K562 (cell line): Measurements from ENCODE around the gene POU3F1. TPM values are rescaled to one million over a fixed set of nuclear protein-coding genes. Genes with fewer than 3 reads are reported as not detected.

ENCODE experiments used
- ATAC-seq: fragments of 200-7000 bp; cut with Tn5 transposase; 3 replicates; pipeline ENCODE4 v1.9.1; 2020; ENCODE audit warnings: moderate library complexity
- BruUV-seq: library from RNA; stranded (reverse); fragments of 400-500 nt; replicated peaks from 2 replicates; lab custom pipeline; 2021; lab: Mats Ljungman, UMichigan
- CTCF ChIA-PET: fragments of 300-600 bp; formaldehyde crosslinking; extraction: SDS; loops from one replicate; lab custom pipeline; 2021; ENCODE audit warnings: low intra/inter-chr PET ratio; lab: Yijun Ruan, JAX
- POLR2A ChIA-PET: fragments of 300-600, 350-650 bp; sonication (Branson Sonifier 250); formaldehyde crosslinking; extraction: SDS; loops from one replicate; lab custom pipeline; 2021; ENCODE audit warnings: antibody characterized with exemption, inconsistent platforms; lab: Yijun Ruan, JAX
- DNase-seq, 4 experiments: peaks; one replicate each; pipeline versions ENCODE4 v3.0.0 to v3.0.0-alpha.2; 2011 to 2018; ENCODE audit warnings: low spot score in 3 of 4, mixed read lengths in 3 of 4; ENCODE audit errors: extremely low read depth in 1 of 4
- FAIRE-seq: peaks from 2 replicates; lab custom pipeline; 2011; peaks lifted over from hg19 to GRCh38; lab: Jason Lieb, UNC
- H2AFZ ChIP-seq: 2 replicates; pipeline ENCODE4 v1.6.0; 2011; ENCODE audit warnings: low read depth, low read length, control low read depth, inconsistent platforms
- H3K27ac ChIP-seq: fragments of 200-600 bp; 3 replicates; pipeline ENCODE4 v1.8.0; 2011; ENCODE audit warnings: low read depth, mild to moderate bottlenecking, control low read depth, inconsistent platforms, low read length, moderate library complexity, mixed read lengths; ENCODE audit errors: extremely low read depth
- H3K27me3 ChIP-seq, 2 experiments: fragments of 300-600 bp in 1 of 2; 2 replicates in 1 of 2; 3 replicates in 1 of 2; pipeline versions ENCODE4 v1.6.0 to v1.8.0; 2011; ENCODE audit warnings: inconsistent platforms in 2 of 2, low read length in 2 of 2, mild to moderate bottlenecking in 1 of 2, mixed read lengths in 1 of 2, moderate library complexity in 1 of 2; ENCODE audit not compliant: control insufficient read depth in 2 of 2, insufficient read depth in 2 of 2
- H3K36me3 ChIP-seq: fragments of 300-600 bp; 3 replicates; pipeline ENCODE4 v1.8.0; 2011; ENCODE audit warnings: mild to moderate bottlenecking, low read length, inconsistent platforms; ENCODE audit not compliant: control insufficient read depth, insufficient read depth
- H3K4me1 ChIP-seq, 2 experiments: fragments of 200-600 bp in 1 of 2; replicated peaks in 1 of 2; 2 replicates in 1 of 2; 3 replicates in 1 of 2; pipeline versions ENCODE4 v1.5.1 to v1.8.0; 2011; ENCODE audit warnings: inconsistent platforms in 2 of 2, low read length in 2 of 2, mild to moderate bottlenecking in 1 of 2, mixed read lengths in 1 of 2, moderate library complexity in 1 of 2; ENCODE audit not compliant: control insufficient read depth in 2 of 2, insufficient read depth in 2 of 2
- H3K4me2 ChIP-seq: 2 replicates; pipeline ENCODE4 v1.6.1; 2011; ENCODE audit warnings: low read length, control low read depth, inconsistent platforms, mixed read lengths; ENCODE audit not compliant: insufficient read depth
- H3K4me3 ChIP-seq: fragments of 200-600 bp; sonication (generic), shearing (Covaris generic); 2 replicates; pipeline ENCODE4 v1.5.1; 2016; ENCODE audit warnings: control low read depth, inconsistent platforms
- H3K79me2 ChIP-seq: fragments of 200-600 bp; 3 replicates; pipeline ENCODE4 v1.8.0; 2011; ENCODE audit warnings: low read length, inconsistent platforms; ENCODE audit not compliant: control insufficient read depth, insufficient read depth
- H3K9ac ChIP-seq, 2 experiments: 2 replicates each; pipeline versions ENCODE4 v1.6.0 to v1.6.1; 2011; ENCODE audit warnings: low read depth in 2 of 2, low read length in 2 of 2, control low read depth in 1 of 2, inconsistent platforms in 1 of 2, mild to moderate bottlenecking in 1 of 2, mixed read lengths in 1 of 2; ENCODE audit not compliant: insufficient read depth in 1 of 2
- H3K9me1 ChIP-seq: one replicate; pipeline ENCODE4 v1.6.0; 2011; ENCODE audit warnings: inconsistent platforms, mild to moderate bottlenecking, low read length, moderate library complexity; ENCODE audit not compliant: control insufficient read depth, insufficient read depth
- H3K9me3 ChIP-seq: replicated peaks from 2 replicates; pipeline ENCODE4 v1.5.1; 2011; ENCODE audit warnings: low read depth, low read length, inconsistent platforms; ENCODE audit not compliant: control insufficient read depth, insufficient read depth
- H4K20me1 ChIP-seq: replicated peaks from 2 replicates; pipeline ENCODE4 v1.6.1; 2011; ENCODE audit warnings: low read length, inconsistent platforms, mixed read lengths; ENCODE audit not compliant: control insufficient read depth, insufficient read depth
- CAMTA2 ChIP-seq: fragments of 250-450 bp; sonication (Bioruptor Pico); conservative IDR thresholded peaks from 2 replicates; pipeline ENCODE4 v1.5.1; 2022
- FOXK2 ChIP-seq, 2 experiments: fragments of 450-650 bp; IDR thresholded peaks in 1 of 2; conservative IDR thresholded peaks in 1 of 2; 2 replicates each; pipeline ENCODE4 v1.6.1; 2016; ENCODE audit warnings: low read depth in 2 of 2, mild to moderate bottlenecking in 1 of 2
- GTF2B ChIP-seq: IDR thresholded peaks from 2 replicates; pipeline ENCODE4 v1.6.1; 2011; ENCODE audit not compliant: insufficient read length; ENCODE audit errors: extremely low read depth
- HCFC1 ChIP-seq: IDR thresholded peaks from 2 replicates; pipeline ENCODE4 v1.6.1; 2012; ENCODE audit warnings: low read depth, low read length, improper control_type of control experiment
- HDAC8 ChIP-seq: fragments of 450-650 bp; IDR thresholded peaks from 2 replicates; pipeline ENCODE4 v1.6.1; 2016; ENCODE audit warnings: mild to moderate bottlenecking, missing genetic modification characterization, moderate library complexity, missing compliant biosample characterization
- LEF1 ChIP-seq: fragments of 450-650 bp; IDR thresholded peaks from 2 replicates; pipeline ENCODE4 v1.6.1; 2016; ENCODE audit warnings: mild to moderate bottlenecking
- MXI1 ChIP-seq: IDR thresholded peaks from 2 replicates; pipeline ENCODE4 v1.6.1; 2011; ENCODE audit warnings: low read depth, mild to moderate bottlenecking, improper control_type of control experiment, low read length
- NR2F6 ChIP-seq: fragments of 450-650 bp; formaldehyde crosslinking; IDR thresholded peaks from 2 replicates; pipeline ENCODE4 v1.4.0; 2020; ENCODE audit warnings: mild to moderate bottlenecking
- RAD51 ChIP-seq: fragments of 450-650 bp; IDR thresholded peaks from 2 replicates; pipeline ENCODE4 v1.7.1; 2016; ENCODE audit warnings: low read depth, mild to moderate bottlenecking, borderline replicate concordance
- TCF7 ChIP-seq: sonication (generic); IDR thresholded peaks from 2 replicates; pipeline ENCODE4 v1.6.1; 2016; ENCODE audit warnings: antibody characterized with exemption, borderline replicate concordance
- ZBTB34 ChIP-seq: fragments of 250-450 bp; sonication (Bioruptor Pico); IDR thresholded peaks from 2 replicates; pipeline ENCODE4 v1.8.0; 2021; ENCODE audit warnings: mild to moderate bottlenecking, moderate library complexity
- ZNF253 ChIP-seq: fragments of 250-450 bp; sonication (Bioruptor Pico); conservative IDR thresholded peaks from 2 replicates; pipeline ENCODE4 v1.6.1; 2021; ENCODE audit warnings: mild to moderate bottlenecking
- ZNF316 ChIP-seq: fragments of 450-650 bp; IDR thresholded peaks from 2 replicates; pipeline ENCODE4 v1.6.1; 2016
- ZNF583 ChIP-seq: fragments of 250-450 bp; sonication (Bioruptor Pico); IDR thresholded peaks from 2 replicates; pipeline ENCODE4 v1.4.0; 2020
- ZNF766 ChIP-seq: fragments of 200-800 bp; sonication (Bioruptor generic); conservative IDR thresholded peaks from 2 replicates; pipeline ENCODE4 v1.6.1; 2016; ENCODE audit warnings: missing genetic modification characterization, missing compliant biosample characterization
- WGBS: fragments of 100-300 bp; shearing (Covaris generic); methylation state at CpG from one replicate; pipeline ENCODE4 v1.1.6; 2016; ENCODE audit warnings: low coverage, mixed read lengths; ENCODE audit not compliant: insufficient coverage; ENCODE audit errors: missing lambda C conversion rate; 5-methylcytosine and 5-hydroxymethylcytosine counted together
- in situ Hi-C: fragments of 300-500 bp; cut with MboI; formaldehyde crosslinking; loops from 4 replicates; pipeline ENCODE4 v1.15.0; 2018; ENCODE audit warnings: inconsistent platforms, mixed read lengths
- intact Hi-C: fragments of 100-400 bp; cut with micrococcal nuclease; formaldehyde crosslinking; loops from 2 replicates; pipeline ENCODE4 v1.14.2; 2022
- polyA plus RNA-seq, 8 experiments: library from polyadenylated mRNA; depleted of rRNA in 4 of 8; stranded (reverse) in 5 of 8; unstranded in 3 of 8; fragments of >200 nt; fragmentation: Nextera tagmentation in 2 of 8; fragmentation: Illumina TruSeq in 1 of 8; extraction: Ambion mirVana in 2 of 8; extraction: Trizol in 1 of 8; gene quantifications; 2 replicates each; pipeline versions ENCODE4 v1.2.1 to v1.2.3, GENCODE V29; 2011 to 2014; ENCODE audit warnings: inconsistent platforms in 1 of 8, missing spikeins in 1 of 8
- total RNA-seq, 7 experiments: library from RNA; depleted of rRNA in 6 of 7; stranded (reverse); fragments of >200 nt in 6 of 7; fragmentation: Illumina TruSeq in 2 of 7; extraction: Trizol in 2 of 7; gene quantifications; 2 replicates each; pipeline versions ENCODE4 v1.2.1 to v1.2.3, GENCODE V29; 2011 to 2021; ENCODE audit warnings: low replicate concordance in 1 of 7
- TF ChIP-seq, protein P1 (sequence below): fragments of 250-450 bp; sonication (Bioruptor Pico); IDR thresholded peaks from 2 replicates; pipeline ENCODE4 v1.8.0; 2021; ENCODE audit warnings: moderate library complexity, mild to moderate bottlenecking, inconsistent platforms

Gene POU3F1
- total and polyA plus RNA-seq, 9 of the 15 experiments (the other 6 are each of a cell fraction or from before 2014, with no cell fraction given) = 0.09 TPM; not detected in 8

GRCh38 chr1:38063616-38064015 lies 17.0 kb upstream of the POU3F1 start:
- Histone ChIP-seq H3K4me3 (no peak overlapping the region), H3K9ac (no peak overlapping the region), H3K4me2 (peak overlapping the region; percentile 49; the same call in 1 of the 2 replicates), H2AFZ (peak overlapping the region; percentile 49), H3K9me1 (no peaks in the 10 kb centered on the region), H3K4me1 (peaks cover 12 to 25% of the 10 kb centered on the region in 2 experiments; a peak in 4 of 5 replicates), H4K20me1 (no peaks in the 10 kb centered on the region), H3K9me3 (no peaks in the 10 kb centered on the region), H3K27ac (no peak overlapping the region), H3K36me3 (no peaks in the 10 kb centered on the region), H3K27me3 (peaks cover 4 to 26% of the 10 kb centered on the region in 2 experiments; a peak in 2 of 5 replicates), H3K79me2 (no peaks in the 10 kb centered on the region)
- WGBS = 17% methylated on average over 4 of the region's 5 CpGs
- ATAC-seq (no peak; the same call in 2 of the 3 replicates), DNase-seq (no peak), FAIRE-seq (no peak)
- ChIA-PET CTCF (no interaction called here), POLR2A (interaction anchor here (1.7 to 2.2 kb wide), 2 partner anchors 10 to 11 kb away, joined by 5 to 10 read pairs; no protein-coding TSS in a partner anchor)
- TF ChIP-seq ZBTB34 (CRISPR knock-in tag) (no peak), HCFC1 (no peak), ZNF253 (CRISPR knock-in tag) (no peak), LEF1 (no peak), HDAC8 (tag) (no peak), ZNF583 (CRISPR knock-in tag) (no peak), MXI1 (no peak), ZNF316 (no peak), RAD51 (no peak), GTF2B (no peak), ZNF766 (no peak), NR2F6 (CRISPR knock-in tag) (no peak), FOXK2 (conservative IDR thresholded peaks at IDR 0.05 in 1 of 2, IDR thresholded peaks at IDR 0.05 in 1 of 2; ENCODE audit: low read depth in 2 of 2) (no peak), TCF7 (no peak), CAMTA2 (CRISPR knock-in tag) (no peak)
- TF ChIP-seq, protein P1, sequence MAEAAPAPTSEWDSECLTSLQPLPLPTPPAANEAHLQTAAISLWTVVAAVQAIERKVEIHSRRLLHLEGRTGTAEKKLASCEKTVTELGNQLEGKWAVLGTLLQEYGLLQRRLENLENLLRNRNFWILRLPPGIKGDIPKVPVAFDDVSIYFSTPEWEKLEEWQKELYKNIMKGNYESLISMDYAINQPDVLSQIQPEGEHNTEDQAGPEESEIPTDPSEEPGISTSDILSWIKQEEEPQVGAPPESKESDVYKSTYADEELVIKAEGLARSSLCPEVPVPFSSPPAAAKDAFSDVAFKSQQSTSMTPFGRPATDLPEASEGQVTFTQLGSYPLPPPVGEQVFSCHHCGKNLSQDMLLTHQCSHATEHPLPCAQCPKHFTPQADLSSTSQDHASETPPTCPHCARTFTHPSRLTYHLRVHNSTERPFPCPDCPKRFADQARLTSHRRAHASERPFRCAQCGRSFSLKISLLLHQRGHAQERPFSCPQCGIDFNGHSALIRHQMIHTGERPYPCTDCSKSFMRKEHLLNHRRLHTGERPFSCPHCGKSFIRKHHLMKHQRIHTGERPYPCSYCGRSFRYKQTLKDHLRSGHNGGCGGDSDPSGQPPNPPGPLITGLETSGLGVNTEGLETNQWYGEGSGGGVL (CRISPR knock-in tag) = no peak
- in situ Hi-C loops = no loop called here
- intact Hi-C loops = no loop called here
- BruUV-seq = no TSS peak
